Gastrocnemius medialis (tissue), 4 donors: Measurements from ENCODE around the gene TGDS.

Experiments used
- CTCF ChIP-seq, 5 experiments: fragments of 450-650 bp in 3 of 5; fragments of 200-600 bp in 2 of 5; sonication (generic) in 2 of 5; IDR thresholded peaks in 4 of 5; conservative IDR thresholded peaks in 1 of 5; 1 replicate in 4 of 5; 2 replicates in 1 of 5; pipeline ENCODE4 v1.5.1; 2016 to 2019; ENCODE audit warnings: antibody characterized with exemption in 5 of 5, mild to moderate bottlenecking in 3 of 5, moderate library complexity in 3 of 5
- POLR2A ChIP-seq, 2 donors: fragments of 450-650 bp; IDR thresholded peaks; one replicate each; pipeline ENCODE4 v1.6.1; 2017; ENCODE audit warnings: antibody characterized with exemption in 2 of 2, mild to moderate bottlenecking in 2 of 2, moderate library complexity in 2 of 2

- TF ChIP-seq CTCF (IDR thresholded peaks at IDR 0.05 in 4 of 5, conservative IDR thresholded peaks at IDR 0.05 in 1 of 5) = no peak
- TF ChIP-seq POLR2A (IDR thresholded peaks at IDR 0.05) = no peak
Measured at GRCh38 chr13:94579063-94579462, 16.9 kb downstream of the TGDS start.
